ENCODE data around the gene ATL2.
"Not testable (repeated sequence)": the region's sequence is repeated elsewhere in the genome, so short reads cannot be mapped to it uniquely, and the experiment has no call there.

The ATL2 gene

DNA sequence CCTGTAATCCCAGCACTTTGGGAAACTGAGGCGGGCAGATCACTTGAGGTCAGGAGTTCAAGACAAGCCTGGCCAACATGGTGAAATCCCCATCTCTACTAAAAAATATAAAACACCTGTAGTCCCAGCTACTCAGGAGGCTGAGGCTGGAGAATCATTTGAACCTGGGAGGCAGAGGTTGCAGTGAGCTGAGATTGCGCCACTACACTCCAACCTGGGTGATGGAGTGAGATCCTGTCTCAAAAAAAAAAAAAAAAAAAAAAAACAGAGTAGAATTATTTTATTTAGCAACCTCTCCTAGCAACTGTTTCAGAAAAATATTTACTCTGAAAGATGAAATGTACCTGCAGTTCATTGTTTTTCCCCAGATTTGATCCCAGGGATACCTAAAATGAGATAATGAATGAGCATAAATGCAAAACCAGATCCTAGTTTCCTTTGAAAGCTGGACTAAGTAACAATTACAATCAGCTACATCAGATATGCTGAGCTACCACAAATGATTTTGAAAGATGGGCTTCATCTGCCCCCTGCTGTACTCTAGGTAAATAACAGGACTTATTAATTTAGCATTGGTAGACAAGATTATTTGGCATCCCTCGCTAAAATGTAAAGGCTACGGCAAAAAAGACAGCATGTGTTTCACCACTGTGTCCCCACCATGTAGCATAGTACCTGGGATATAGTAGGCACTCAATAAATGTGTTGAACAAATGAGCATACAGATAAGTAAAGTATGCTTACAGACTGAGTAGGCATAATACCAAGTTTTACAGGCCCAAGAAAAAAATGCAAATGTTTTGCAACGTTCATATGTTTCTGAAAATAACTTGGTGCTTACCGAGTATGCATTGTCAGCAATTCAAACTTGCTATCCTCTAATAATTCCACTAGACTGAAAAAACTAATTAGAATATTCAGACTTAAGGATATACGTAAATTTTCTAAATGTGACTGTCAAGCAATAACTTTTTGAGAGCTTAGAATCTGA lies 102.5 kb downstream of the ATL2 start:
- DNase-seq (ENCODE audit: low read depth) = no peak

DNA sequence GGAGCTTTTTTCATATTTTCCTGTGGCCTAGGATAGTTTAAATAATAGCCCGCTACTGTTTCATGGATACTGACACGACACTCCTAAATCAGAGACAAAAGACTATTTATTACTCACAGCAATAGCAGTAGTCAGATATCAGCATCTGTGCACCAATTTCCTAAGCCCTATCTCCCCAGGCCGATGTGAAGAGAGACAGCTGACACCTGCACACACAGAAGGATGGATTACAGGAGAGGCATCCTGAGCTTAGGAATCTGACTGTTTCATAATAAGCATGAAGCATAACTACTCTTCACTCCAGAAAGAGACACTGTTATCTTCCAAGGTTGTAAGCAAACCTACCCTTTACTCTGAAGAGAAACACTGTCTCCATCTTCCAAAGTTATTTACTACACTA lies 105.4 kb downstream of the ATL2 start:
- no peak for DNase-seq (ENCODE audit: low read depth)

DNA sequence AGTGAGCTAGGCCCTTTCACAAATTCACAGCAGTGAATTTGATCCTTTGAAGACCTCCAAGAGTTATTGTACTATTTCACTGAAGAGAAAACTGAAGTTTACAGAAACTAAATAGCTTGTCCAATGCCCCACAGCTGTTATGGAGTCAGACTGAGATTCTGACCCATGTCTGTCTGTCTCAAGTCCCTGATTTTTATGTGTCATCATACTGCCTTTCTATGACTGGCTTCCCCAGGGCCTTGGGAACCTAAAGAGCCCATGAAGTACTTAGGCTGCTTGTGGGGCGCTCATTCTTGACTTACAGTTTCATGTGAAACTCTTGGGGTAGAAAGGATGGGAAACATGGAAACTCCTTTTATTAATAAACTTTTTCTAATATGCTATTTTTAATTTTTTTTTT lies 107.7 kb downstream of the ATL2 start:
- DNase-seq (ENCODE audit: low read depth) = no peak

DNA sequence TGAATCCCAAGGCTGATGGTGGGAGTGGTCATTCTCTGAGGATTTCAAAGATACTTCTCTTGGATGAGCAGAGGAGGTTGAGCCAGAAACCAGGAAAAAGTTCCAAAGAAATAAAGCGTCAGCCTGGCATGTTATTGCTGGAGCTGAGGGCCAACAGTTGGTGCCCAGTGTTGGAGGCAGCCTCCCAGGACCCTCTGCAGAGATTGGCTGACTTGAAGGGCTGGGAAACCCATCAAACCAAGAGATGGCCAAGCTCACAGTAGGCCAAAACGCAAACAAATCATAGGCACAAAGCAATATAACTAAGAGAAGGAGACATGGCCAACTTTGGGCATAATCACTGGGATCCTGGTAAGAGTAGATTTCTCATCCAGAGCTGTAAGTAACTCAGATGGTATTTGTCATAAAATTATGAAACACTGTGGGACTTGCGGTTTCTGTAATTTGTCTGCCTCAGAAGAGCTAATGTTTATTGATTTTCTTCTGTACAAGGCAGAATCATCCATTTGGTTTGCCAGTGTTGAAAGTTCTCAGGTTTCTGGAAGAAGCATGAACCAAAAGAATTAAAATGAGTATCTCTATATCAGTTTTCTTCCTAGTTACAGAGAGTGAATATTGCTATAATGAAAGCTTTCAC lies 108.3 kb downstream of the ATL2 start:
- no peak for DNase-seq (ENCODE audit: low read depth)

DNA sequence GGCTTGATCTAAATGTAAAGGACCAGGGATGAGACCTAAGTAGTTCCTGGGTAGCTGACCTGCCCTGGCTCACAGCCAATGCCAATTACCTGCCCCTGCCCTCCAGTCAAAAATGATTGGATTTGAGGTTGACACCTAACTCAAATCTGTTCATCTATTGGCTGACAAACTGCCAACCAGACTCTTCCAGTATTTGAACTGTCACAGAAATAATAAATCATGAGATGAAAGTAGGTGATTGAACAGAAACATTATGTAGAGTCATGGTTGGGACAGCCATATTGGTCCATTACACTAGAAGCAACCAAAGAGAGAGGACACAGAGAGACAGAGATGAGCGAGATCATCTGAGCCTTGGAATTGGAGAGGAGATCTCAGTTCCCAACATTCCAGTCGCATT lies 109.1 kb downstream of the ATL2 start:
- DNase-seq (ENCODE audit: low read depth) = no peak

DNA sequence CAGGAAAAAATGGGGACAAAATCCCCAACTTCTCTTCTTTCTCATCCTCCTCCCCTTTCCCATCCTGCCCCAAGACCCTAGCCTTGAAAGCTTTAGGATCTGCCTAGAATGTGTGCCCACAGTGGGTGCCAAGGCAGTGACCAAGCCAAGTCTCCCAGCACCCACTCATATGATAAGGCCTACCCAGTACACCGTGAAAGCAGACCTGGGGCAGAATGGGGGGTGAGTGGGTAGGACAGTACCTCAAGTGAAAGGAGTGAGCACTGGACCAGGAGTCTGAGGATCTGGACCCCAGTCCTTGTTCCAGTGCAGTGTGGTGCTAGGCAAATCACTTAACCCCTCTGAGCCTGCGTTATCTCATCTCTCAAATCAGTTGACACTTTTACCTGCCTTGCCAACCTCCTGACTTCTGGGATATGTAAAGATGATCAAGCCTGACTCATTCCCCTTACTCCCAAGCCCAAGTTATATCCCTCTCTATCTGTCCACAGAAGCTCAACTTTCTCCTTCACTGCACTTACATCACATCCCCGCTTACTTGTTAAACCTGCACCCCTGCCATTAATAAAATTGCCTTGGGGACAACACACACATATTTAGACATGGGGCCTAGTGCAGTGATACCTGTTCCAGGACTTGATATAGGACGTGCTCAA lies 109.7 kb downstream of the ATL2 start:
- DNase-seq (ENCODE audit: low read depth) = no peak

DNA sequence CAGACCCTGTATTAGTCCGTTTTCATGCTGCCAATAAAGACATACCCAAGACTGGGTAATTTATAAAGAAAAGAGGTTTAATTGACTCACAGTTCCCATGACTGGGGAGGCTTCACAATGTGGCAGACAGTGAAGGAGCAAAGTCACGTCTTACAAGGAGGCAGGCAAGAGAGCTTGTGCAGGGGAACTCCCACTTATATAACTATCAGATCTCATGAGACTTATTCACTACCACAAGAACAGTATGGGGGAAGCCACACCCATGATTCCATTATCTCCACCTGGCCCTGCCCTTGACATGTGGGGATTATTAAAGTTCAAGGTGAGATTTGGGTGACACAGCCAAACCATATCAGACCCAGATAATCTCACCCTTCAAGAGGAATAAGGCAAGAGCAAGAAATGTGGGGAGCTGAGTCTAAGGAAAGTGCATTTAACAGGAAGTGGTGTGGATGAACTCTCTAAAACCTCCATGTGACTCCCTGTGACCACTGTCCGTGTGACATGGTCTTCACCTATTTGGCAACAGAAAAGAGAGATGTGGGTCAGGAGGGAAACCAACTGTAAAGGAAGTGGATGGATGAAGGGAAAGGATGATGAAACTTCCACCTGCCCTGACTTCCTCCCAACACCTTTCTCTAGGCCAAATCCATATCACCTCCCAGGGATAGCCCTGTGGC lies 110.6 kb downstream of the ATL2 start:
- no peak for DNase-seq (ENCODE audit: low read depth)

DNA sequence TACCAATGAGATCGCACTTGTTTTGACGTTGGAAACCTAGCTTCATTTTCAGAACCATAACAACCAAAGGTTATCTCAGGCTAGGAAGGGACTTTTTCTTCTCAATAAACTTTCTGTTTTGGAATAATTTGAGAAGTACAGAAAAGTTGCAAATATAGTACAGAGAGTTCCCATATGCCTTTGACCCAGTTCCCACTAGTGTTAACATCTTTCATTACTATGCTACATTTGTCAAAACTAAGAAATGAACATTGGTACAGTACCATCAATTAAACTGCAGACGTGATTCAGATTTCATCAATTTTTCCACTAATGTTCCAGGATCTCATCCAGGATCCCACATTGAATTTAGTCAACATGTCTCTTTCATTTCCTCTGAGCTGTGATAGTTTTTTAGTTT lies 111.6 kb downstream of the ATL2 start:
- no peak for DNase-seq (ENCODE audit: low read depth)

DNA sequence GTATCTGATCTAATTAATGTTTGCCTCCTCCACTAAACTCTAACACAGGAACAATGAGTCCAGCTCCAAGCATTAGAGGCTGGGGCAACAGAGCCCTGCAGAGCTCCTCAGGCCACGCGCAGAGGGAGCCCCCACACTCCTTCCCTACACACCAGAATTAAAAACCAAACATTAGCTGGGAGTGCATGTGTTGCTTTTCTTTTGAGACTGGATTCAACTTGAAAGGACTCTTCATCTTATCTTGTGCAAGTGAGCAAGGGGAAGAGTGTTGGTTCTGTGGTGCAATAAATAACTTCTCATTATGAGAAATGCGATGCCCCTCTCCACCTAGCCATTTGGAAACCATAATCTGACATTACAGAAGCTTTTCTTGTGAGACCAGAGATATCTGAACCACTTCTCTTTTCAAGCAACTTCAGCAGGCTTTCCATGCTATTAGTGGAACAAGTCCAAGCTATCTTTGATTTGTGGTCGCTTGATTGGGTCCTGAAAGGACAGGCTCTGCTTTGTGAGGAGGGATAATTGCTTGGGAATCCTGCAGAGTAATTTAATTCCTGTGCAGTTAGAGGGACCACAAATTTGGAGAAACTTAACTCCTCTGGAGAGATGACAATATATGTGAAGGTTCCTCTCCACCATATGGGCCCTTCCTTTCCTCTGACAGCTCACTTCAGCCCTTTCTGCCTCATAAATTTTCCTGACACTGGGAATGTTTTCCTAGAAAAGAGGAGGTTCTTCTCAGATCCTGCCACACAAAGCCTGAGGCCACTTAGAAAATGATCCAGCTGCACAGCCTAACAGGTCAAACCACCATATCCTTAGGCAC lies 112.5 kb downstream of the ATL2 start:
- DNase-seq (ENCODE audit: low read depth) = no peak

DNA sequence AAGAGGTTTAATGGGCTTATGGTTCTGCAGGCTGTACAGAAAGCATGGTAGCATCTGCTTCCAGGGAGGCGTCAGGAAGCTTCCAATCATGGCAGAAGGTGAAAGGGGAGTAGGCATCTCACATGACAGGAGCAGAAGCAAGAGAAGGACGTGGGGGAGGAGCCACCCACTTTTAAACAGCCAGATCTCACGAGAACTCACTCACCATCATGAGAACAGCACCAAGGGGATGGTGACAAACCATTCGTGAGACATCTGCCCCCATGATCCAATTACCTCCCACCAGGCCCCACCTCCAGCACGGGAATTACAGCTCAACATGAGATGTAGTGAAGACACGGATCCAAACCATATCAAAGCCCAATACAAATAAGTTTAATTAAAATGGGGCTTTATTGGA lies 113.8 kb downstream of the ATL2 start:
- DNase-seq (ENCODE audit: low read depth) = no peak

DNA sequence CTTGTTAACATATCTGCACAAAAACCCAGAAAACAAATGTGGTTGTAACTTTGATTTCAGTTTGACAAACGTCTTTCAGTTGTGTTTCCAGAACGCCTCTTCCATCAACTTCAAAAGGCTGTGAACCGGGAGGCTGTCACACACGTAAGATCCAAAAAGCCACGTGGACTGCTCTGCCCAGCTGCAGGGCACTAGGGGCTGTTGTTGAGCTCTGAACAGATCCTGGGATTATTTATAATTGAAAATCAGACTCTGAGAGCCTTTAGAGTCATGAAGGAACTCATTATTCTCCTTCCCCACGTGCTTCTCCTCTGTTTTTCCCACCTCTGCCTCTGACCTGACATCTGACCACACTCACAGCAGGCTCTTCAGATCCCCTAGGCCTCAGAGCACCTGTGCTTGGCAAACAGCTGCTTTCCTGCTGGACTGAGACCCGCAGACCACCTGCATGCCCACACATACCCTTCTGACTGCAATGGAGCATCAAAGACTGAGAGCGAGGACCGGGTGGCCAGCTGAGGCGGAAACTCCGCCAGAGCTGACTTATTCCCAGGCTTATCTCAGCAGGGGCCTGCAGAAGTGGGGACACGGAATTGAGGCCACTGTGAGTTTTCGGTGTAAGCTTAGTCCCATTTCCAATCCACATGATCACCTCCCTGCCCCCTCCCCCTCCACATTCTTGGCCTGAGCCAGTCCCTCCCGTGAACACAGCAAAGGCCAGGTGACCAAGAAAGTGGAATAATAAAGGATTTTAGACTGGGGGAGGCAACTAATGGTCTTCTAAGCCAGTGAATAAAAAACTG lies 114.8 kb downstream of the ATL2 start:
- no peak for DNase-seq (ENCODE audit: low read depth)

DNA sequence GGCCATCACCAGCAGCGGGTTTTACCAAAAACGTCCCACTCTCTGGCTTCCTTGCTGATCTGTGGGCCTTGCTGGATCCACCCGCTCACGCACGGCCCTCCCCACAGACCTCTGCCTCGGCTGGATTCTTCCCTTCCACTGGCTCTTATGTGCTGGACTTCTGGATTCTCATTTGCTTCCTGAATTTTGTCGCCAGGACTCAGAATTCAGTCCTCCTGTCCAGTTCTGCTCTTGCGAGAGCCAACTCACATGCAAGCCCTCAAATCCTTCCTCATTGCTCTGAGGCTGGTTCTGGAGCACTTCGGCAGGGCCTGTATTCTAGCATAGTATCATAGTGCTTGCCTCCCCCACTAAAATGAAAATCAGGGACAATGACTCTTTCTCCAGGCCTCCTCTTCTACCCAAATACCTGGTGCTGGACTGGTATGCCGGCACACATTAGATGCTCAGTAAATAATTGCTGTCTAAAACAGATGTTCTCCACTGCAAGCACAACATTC lies 115.5 kb downstream of the ATL2 start:
- DNase-seq (ENCODE audit: low read depth) = no peak

DNA sequence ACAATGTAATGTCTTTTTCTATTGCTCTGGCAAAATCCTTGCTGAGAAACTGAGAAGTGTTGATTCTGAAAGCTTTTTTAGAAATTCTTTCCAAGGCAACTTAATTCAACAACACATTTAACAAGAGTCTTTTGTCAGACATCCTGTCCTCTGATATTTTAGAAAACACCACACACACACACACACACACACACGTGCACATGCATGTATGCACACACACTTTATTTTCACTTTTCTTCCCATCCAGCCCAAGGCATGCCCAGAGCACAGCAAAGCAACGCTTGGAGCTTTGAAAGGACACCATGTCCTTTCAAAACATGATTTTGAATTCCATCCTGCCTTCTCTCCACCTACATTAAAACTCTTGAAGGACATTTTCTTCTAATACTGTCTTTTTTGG lies 116.1 kb downstream of the ATL2 start:
- no peak for DNase-seq (ENCODE audit: low read depth)

DNA sequence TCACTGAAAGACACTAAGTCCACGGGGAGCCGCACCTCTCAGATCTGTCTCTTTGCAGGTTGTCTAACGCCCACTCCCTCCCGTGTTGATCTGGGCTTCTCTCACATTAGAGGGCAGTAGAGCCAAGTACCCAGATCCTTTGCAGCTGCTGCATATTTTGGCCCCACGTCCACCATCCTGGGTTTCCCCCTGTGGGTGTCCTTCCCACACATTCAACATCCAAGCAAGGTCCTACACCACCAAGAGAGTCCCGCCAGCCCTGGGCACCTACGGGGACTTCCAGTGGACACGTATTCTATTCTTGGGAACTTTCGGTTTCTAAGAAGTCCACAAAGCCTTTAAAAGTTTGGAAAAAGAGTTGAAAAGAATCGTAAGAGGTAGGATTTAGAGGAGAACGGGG lies 116.6 kb downstream of the ATL2 start:
- DNase-seq (ENCODE audit: low read depth) = no peak

DNA sequence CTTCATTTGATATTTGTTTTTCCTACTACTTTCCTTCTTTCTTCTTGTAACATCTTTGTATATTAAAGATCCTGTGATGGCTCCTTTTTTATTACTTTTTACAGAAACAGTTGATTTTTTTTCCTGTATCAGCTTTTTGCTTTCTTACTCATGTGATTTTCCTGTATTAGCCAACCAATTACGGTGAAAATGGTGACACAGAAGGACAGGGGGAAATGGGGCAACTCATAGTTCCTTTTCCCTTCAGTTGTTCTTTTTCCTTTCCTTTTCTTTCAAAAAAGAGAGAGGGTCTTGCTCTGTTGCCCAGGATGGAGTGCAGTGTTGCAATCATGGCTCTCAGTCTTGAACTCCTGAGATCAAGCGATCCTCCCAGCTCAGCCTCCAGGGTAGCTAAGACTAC lies 117.8 kb downstream of the ATL2 start:
- no peak for DNase-seq (ENCODE audit: low read depth)

DNA sequence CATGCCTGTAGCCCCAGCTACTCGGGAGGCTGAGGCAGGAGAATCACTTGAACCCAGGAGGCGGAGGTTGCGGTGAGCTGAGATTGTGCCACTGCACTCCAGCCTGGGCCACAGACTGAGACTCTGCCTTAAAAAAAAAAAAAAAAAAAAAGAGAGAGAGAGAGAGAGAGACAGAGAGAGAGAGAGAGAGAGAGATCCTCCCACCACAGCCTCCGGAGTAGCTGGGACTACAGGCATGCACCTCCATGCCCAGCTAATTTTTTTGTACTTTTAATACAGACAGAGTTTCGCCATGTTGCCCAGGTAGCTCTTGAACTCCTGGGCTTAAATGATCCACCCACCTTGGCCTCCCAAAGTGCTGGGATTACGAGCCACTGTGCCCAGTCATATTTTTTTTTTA lies 119.4 kb downstream of the ATL2 start:
- DNase-seq (ENCODE audit: low read depth) = not testable (repeated sequence)

DNA sequence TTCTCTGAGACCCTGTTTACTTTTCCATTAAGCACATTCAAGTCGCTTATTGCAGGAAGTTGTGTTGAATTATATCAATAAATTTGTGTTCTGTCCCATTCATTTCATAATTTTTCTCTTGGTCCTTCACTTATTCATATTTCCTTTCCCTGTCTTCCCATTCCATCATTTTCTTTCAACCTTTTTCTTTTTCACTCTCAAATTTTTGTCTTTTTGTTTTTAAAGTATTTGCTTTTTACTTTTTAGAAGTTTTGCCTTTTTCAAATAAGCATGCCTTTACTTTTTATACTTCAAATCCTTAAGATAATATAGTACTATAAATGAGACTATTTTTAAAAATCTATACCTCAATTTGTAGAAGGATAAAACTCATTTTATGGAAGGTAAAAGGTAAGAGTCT lies 120.5 kb downstream of the ATL2 start:
- DNase-seq (ENCODE audit: low read depth) = no peak

DNA sequence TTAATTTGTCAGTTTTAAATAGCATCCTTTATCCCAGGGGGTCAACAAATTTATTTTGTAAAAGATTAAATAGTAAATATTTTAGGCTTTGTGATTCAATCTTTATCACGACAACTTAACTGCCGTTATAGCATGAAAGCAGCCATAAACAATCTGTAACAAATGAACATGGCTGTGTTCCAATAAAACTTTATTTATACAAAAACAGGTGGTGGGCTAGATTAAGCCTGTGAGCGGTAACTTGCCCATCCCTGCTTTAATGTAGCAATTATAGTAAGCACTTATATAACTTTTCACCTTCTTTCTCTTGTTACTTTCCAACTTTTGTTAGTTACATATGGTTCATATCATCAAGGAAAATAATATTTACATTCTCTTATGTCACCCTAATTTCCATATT lies 121.9 kb downstream of the ATL2 start:
- no peak for DNase-seq (ENCODE audit: low read depth)

DNA sequence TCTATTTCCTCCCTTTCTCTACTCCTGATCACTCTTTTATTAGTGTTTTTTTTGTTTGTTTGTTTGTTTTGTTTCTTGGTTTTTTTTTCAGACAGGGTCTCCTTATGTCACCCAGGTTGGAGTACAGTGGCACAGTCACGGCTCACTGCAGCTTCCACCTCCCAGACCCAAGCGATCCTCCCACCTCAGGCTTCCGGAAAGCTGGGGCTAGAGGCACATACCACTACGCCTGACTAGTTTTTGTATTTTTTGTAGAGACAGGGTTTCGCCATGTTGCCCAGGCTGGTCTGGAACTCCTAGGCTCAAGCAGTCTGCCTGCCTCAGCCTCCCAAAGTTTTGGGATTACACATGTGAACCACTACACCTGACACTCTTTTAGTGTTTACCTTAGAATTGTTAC lies 122.3 kb downstream of the ATL2 start:
- no peak for DNase-seq (ENCODE audit: low read depth)

DNA sequence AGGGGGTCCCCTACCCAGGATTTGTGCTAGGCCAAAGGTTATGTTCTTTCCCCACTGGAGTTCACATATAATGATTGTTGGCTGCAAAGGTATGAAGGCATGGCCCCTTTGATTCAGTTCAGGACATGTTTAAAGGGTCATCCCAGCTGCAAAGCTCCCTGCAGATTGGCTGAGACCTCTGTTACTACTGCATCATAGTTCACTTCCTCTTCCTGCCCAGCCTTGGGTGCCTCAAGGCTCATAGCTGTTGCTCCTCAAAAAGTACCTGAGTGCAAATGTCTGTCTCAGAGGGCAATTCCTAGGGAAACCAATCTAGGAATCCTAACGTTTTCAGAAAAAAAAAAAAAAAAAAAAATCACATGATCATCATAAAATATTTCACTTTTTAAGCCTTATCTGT lies 125.1 kb downstream of the ATL2 start:
- DNase-seq (ENCODE audit: low read depth) = no peak

DNA sequence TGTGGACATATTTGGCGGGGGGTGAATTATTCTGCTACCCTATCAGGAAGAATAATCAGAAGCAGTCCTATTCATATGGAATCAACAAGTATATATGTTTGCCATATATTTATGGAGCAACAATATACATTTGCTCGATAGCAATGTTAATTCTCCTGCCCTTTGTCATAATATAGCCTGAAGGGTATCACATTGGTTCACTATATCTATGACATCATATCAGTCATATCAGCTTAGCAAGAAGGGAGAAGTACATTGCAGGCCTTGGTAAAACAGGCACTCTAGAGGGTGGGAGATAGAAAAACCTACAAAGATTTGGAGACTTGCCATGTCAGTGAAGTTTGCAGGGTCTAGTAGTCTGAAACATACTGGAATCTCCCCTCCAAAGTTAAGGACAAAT lies 128.4 kb downstream of the ATL2 start:
- DNase-seq (ENCODE audit: low read depth) = no peak
